Muscle layer of duodenum (tissue), 2 donors: ENCODE measurements around the gene DDRGK1.
A peak's percentile ranks its signal among the peaks of the same experiment; 100 is the strongest.
"Not testable (repeated sequence)": the region's sequence is repeated elsewhere in the genome, so short reads cannot be mapped to it uniquely, and the experiment has no call there.

Source experiments
- H3K27ac ChIP-seq: one replicate; pipeline ENCODE4 v1.7.0; 2013; ENCODE audit warnings: mild to moderate bottlenecking, low read length
- H3K27me3 ChIP-seq: one replicate; pipeline ENCODE4 v1.7.0; 2013; ENCODE audit warnings: low read depth, mild to moderate bottlenecking, control low read depth, low read length
- H3K36me3 ChIP-seq, 2 donors: one replicate each; pipeline ENCODE4 v1.7.0; 2013; ENCODE audit warnings: low read length in 2 of 2, control low read depth in 1 of 2, mild to moderate bottlenecking in 1 of 2; ENCODE audit not compliant: insufficient read depth in 2 of 2, control insufficient read depth in 1 of 2
- H3K4me1 ChIP-seq, 2 donors: one replicate each; pipeline ENCODE4 v1.7.0; 2013; ENCODE audit warnings: low read length in 2 of 2, mild to moderate bottlenecking in 2 of 2, control low read depth in 1 of 2, moderate library complexity in 1 of 2; ENCODE audit not compliant: insufficient read depth in 2 of 2, control insufficient read depth in 1 of 2
- H3K4me3 ChIP-seq, 2 donors: one replicate each; pipeline ENCODE4 v1.7.0; 2013; ENCODE audit warnings: low read length in 2 of 2, low read depth in 1 of 2, mild to moderate bottlenecking in 1 of 2
- H3K9me3 ChIP-seq, 2 donors: one replicate each; pipeline ENCODE4 v1.7.0; 2013; ENCODE audit warnings: low read length in 2 of 2, control low read depth in 1 of 2, mild to moderate bottlenecking in 1 of 2; ENCODE audit not compliant: control insufficient read depth in 1 of 2
- donor health status: healthy.

Gene DDRGK1

DNA sequence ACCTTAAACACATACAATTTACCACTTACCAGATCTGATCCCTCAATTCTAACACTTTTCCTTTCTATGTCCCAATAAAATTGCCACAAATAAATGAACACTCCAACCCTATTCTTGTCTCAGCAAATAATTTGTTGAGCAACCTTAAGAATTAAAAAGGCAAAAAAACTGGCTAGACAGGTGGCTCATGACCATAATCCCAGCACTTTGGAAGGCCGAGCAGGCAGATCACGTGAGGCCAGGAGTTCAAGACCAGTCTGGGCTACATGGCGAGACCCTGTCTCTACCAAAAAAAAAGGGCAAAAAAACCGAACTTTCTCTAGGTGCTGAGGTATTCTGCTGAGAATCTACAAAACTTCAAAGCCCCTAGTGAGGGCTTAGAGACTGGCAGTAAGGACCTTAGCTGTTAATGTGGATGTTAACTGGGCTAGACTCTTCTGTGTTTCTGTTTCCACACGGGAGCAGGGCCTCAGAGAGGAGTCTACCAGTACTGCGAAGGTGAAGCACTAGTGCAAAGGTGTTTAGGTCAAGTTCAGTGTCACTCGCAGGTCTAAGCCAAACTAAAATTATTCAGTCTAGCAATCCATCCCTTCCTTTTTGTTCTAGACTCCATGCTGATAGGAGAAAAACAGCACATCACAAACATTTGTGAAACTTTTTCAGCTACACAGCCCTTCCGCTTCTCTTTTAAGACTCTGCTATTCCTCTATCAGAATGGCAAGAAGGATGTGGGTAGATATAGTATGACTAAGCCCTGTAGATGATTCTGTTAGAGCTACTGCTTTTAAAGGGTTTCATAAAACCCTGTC is 47.5 kb downstream of the DDRGK1 start:
- H3K27ac ChIP-seq: peak overlapping the region; percentile 45
- H3K36me3 ChIP-seq: peaks cover 0 to 5% of the 10 kb centered on the region in 2 donors
- no peaks in the 10 kb centered on the region for H3K27me3 ChIP-seq
- H3K4me1 ChIP-seq: peaks cover 17 to 38% of the 10 kb centered on the region in 2 donors
- peak overlapping the region in 1 of 2 donors; percentile 16 for H3K4me3 ChIP-seq
- H3K9me3 ChIP-seq: no peaks in the 10 kb centered on the region

DNA sequence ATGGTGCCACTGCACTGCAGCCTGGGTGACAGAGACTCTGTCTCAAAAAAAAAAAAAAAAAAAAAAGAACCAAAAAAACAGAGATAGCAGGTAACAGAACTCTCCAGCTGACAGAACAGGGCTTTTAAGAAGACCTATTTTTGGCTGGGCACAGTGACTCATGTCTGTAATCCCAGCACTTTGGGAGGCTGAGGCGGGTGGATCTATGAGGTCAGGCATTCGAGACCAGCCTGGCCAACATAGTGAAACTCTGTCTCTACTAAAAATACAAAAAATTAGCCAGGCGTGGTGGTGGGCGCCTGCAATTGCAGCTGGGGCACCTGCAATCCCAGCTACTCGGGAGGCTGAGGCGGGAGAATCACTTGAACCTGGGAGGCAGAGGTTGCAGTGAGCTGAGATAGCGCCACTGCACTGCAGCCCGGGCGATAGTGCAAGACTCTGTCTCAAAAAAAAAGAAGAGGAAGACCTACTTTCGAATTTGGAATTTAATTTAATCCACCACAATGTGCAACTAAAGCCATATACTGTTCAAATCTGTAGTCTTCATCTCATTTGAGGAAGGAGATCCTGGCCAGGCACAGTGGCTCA is 52.3 kb downstream of the DDRGK1 start:
- not testable (repeated sequence) for H3K9me3 ChIP-seq, H3K4me3 ChIP-seq, H3K27me3 ChIP-seq, H3K27ac ChIP-seq
- H3K4me1 ChIP-seq: peaks cover 7 to 21% of the 10 kb centered on the region in 2 donors
- peaks cover 23 to 33% of the 10 kb centered on the region in 2 donors for H3K36me3 ChIP-seq

DNA sequence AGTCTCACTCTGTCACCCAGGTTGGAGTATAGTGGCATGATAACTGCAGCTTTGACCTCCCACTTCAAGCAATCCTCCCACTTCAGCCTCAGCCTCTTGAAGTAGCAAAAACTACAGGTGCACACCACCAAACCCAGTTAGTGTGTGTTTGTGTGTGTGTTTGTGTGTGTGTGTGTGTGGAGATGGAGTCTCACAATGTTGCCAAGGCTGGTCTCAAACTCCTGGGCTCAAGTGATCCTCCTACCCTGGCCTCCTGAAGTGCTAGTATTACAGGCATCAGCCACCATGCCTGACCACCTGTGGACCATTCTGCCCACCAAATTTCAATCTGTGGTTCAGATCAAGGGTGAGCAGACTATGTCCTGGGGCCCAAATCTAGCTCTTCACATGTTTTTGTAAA is 53.6 kb downstream of the DDRGK1 start:
- Histone ChIP-seq H3K36me3 (peaks cover 29 to 41% of the 10 kb centered on the region in 2 donors), H3K27ac (no peak overlapping the region), H3K4me1 (peaks cover 0 to 16% of the 10 kb centered on the region in 2 donors), H3K4me3 (no peak overlapping the region), H3K9me3 (no peaks in the 10 kb centered on the region), H3K27me3 (no peaks in the 10 kb centered on the region)

- H3K36me3 ChIP-seq: peaks cover 29 to 35% of the 10 kb centered on the region in 2 donors
- H3K4me3 ChIP-seq: no peak overlapping the region
These were observed 57.6 kb downstream of the DDRGK1 start for GRCh38 chr20:3146732-3147341.

DNA sequence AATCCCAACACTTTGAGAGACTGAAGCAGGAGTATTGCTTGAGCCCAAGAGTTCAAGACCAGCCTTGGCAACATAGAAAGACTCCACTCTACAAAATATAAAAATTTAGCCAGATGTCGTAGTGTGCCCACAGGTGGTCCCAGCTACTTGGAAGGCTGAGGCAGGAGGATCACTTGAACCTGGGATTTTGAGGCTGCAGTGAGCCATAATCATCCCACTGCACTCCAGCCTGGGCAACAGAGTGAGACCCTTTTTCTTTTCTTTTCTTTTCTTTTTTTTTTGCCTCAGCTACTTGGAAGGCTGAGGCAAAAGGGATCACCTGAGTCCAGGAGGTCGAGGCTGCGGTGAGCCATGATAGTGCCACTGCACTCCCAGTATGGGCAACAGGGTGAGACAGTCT is 62.7 kb downstream of the DDRGK1 start:
- Histone ChIP-seq H3K36me3 (peaks cover 2 to 7% of the 10 kb centered on the region in 2 donors), H3K27me3 (no peaks in the 10 kb centered on the region), H3K4me1 (peaks cover 0 to 2% of the 10 kb centered on the region in 2 donors), H3K4me3 (no peak overlapping the region), H3K27ac (no peak overlapping the region), H3K9me3 (no peaks in the 10 kb centered on the region)

More at GRCh38 chr20:3146732-3147341, 57.6 kb downstream of the DDRGK1 start:
- H3K27me3 ChIP-seq: no peaks in the 10 kb centered on the region
- no peaks in the 10 kb centered on the region for H3K9me3 ChIP-seq
- H3K4me1 ChIP-seq: peaks cover 0 to 6% of the 10 kb centered on the region in 2 donors
- no peak overlapping the region for H3K27ac ChIP-seq
